ENCODE measurements around the gene STYXL2. TPM values are rescaled to one million over a fixed set of nuclear protein-coding genes. Genes with fewer than 3 reads are reported as not detected.

STYXL2 gene
- total and polyA plus RNA-seq, 9 of the 15 experiments (the other 6 are each of a cell fraction or from before 2014, with no cell fraction given) = not detected

GRCh38 chr1:167066333-167067122 lies 27.3 kb upstream of the STYXL2 start (continued):
- TF ChIP-seq HIVEP1 (CRISPR knock-in tag; IDR thresholded peaks at IDR 0.05) (no peak), KDM4B (IDR thresholded peaks at IDR 0.05; ENCODE audit: borderline replicate concordance in 2 of 2, low read depth in 1 of 2) (0 out of 4 replicates have a peak, but pooled peaks of 1 of the 2 experiments have one; percentile 49), JUND (IDR thresholded peaks at IDR 0.05; ENCODE audit: borderline replicate concordance, low read depth, low read length) (0 out of 2 replicates have a peak, but pooled peaks have one; percentile 43), JUND (tag; IDR thresholded peaks at IDR 0.05; ENCODE audit: borderline replicate concordance, low read depth, low read length) (no peak), DIDO1 (tag; IDR thresholded peaks at IDR 0.05; ENCODE audit: low read depth) (no peak), ZNF274 (IDR thresholded peaks at IDR 0.05; ENCODE audit: borderline replicate concordance, low read depth, low read length) (no peak), E2F4 (CRISPR knock-in tag; IDR thresholded peaks at IDR 0.05; ENCODE audit: low read depth) (no peak), LARP7 (IDR thresholded peaks at IDR 0.05) (no peak), ZNF277 (CRISPR knock-in tag; IDR thresholded peaks at IDR 0.05; ENCODE audit: borderline replicate concordance) (no peak), NCOR1 (IDR thresholded peaks at IDR 0.05) (no peak), RUNX1 (IDR thresholded peaks at IDR 0.05; ENCODE audit: low read depth) (no peak), ZNF146 (CRISPR knock-in tag; IDR thresholded peaks at IDR 0.05; ENCODE audit: unreplicated experiment) (no peak), PCBP2 (IDR thresholded peaks at IDR 0.05; ENCODE audit: low read depth, low read length, poor library complexity, severe bottlenecking) (no peak), CXXC5 (CRISPR knock-in tag; IDR thresholded peaks at IDR 0.05) (no peak), MYNN (IDR thresholded peaks at IDR 0.05) (0 out of 2 replicates have a peak, but pooled peaks have one; percentile 40), MYNN (CRISPR knock-in tag; IDR thresholded peaks at IDR 0.05) (no peak), HMBOX1 (IDR thresholded peaks at IDR 0.05) (no peak), TCFL5 (CRISPR knock-in tag; conservative IDR thresholded peaks at IDR 0.05) (no peak), ZBTB43 (CRISPR knock-in tag; IDR thresholded peaks at IDR 0.05) (no peak), U2AF1 (optimal IDR thresholded peaks at IDR 0.05; ENCODE audit: low read depth, low read length) (no peak), ATF2 (CRISPR knock-in tag; IDR thresholded peaks at IDR 0.05) (no peak), ZFP30 (CRISPR knock-in tag; IDR thresholded peaks at IDR 0.05; ENCODE audit: borderline replicate concordance) (no peak)
